NK-92 (cell line): ENCODE measurements around the gene GNAI2.
"Not testable (repeated sequence)": the region's sequence is repeated elsewhere in the genome, so short reads cannot be mapped to it uniquely, and the experiment has no call there.

Experiments
- DNase-seq: peaks from one replicate; lab custom pipeline; 2025; ENCODE audit not compliant: unreplicated experiment; lab: John Stamatoyannopoulos, UW

GNAI2 gene

GRCh38 chr3:50224639-50225038 lies 11.4 kb upstream of the GNAI2 start:
- DNase-seq = no peak

GRCh38 chr3:50226888-50227389 lies 9.1 kb upstream of the GNAI2 start:
- DNase-seq = no peak

- peak; percentile 7 for DNase-seq
Observed at GRCh38 chr3:50227390-50228183, 8.4 kb upstream of the GNAI2 start.

GRCh38 chr3:50228184-50228763 lies 7.7 kb upstream of the GNAI2 start:
- not testable (repeated sequence) for DNase-seq

DNA sequence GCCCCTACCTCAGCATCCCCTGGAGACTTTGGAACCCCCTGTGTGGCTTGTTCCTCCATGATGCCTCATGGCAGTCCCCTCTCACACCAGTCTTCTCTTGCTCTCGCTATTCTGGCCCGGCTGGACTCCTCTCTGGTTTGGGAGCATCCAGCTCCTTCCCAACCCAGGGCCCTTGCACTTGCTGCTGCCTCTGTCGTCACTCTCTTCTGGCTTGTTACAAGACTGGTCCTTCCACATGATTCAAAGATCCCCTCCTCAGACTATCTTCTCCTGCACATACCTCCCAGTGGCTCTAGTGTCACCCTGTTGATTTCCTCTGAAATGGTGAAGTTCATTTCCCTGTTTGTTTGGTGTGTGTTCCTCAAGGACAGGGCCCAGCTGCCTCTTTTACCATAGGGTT lies 6.5 kb upstream of the GNAI2 start:
- DNase-seq = no peak

DNA sequence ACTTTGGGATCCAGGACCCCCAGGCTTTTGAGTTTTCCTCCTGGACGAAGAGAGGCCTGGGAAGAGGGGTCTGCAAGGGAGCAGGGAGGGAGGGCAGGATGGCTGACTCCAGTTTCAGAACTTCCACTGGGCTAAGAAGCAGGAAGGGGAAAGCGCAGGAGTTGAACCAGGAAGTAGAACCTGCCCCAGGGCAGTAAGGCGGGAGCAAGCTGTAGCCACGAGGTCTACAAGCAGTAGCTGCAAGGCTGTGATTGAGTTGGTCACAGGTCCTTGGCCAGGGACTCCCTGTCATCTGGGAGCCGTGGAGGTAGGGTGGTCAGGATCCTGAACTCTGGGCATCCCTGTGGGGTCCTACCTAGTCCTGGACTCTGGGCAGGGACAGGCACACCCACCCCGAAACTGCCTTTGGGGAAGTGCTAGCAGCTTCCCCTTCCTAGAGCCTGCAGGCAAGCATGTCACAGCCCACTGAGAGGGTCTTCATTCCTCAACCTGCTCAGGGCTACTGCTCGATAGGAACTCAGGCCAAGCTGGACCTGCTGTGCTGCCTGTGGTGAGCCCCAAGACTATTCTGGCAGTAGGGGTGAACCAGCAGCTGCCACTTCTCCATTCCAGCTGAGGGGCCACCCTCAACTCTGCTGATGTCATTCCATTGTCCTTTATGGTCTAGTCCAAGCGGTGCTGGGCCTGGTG lies 5.8 kb upstream of the GNAI2 start:
- no peak for DNase-seq

- DNase-seq = no peak
Observed at GRCh38 chr3:50230794-50231125, 5.2 kb upstream of the GNAI2 start.

DNA sequence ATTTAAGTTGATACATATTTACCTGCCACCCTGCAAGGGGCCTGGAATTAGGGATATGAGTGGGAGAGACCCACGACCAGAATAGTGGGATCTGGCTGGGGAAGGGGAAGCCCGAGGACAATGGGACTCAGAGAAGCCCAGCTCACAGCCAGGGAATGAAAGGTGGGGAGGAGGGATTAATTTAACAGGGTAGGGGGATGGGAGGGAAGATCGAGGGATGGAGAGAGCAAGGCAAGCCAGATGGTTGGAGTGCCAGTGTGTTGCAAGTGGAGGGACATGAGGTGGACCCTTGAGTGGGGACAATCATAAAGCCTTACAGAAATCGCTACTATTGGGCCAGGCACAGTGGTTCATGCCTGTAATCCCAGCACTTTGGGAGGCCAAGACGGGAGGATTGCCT lies 4.4 kb upstream of the GNAI2 start:
- DNase-seq = no peak

DNA sequence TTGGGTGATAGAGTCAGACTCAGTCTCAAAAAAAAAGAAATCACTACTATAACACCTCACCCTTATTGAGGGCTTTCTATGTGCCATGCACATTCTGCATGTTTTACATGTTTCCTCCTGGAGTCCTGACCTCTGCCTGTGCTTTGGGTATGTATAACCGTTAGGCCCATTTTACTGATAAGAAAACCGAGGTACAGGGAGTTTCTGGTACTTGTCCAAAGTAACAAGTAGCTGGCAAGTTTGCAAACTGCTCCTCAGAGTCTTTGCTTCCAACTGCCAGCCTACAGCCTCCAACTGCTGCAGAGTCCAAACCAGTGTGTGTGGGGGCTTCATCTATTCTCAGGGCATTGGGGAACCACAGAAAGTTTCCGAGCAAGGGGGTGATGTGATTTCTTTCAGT lies 3.7 kb upstream of the GNAI2 start:
- DNase-seq = no peak

DNA sequence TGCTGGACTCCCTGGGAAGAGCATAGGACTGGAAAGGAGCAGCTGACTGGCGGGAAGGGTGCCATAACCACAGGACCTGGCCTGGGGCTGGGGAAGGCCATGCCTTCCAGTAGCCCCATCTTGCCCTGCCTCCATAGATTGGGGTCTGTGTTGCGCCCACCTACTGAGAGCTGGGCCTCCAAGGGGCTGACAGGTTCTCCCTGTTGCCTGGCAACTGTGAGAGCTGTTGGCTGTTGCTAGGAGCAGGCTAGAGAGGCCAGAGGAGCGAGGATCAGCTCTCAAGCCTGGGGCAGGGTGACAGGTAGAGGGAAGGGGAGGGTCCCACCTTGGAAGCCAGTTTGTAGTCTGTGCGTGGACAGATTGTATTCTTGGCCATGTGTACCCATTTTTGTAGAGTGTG lies 2.8 kb upstream of the GNAI2 start:
- no peak for DNase-seq

DNA sequence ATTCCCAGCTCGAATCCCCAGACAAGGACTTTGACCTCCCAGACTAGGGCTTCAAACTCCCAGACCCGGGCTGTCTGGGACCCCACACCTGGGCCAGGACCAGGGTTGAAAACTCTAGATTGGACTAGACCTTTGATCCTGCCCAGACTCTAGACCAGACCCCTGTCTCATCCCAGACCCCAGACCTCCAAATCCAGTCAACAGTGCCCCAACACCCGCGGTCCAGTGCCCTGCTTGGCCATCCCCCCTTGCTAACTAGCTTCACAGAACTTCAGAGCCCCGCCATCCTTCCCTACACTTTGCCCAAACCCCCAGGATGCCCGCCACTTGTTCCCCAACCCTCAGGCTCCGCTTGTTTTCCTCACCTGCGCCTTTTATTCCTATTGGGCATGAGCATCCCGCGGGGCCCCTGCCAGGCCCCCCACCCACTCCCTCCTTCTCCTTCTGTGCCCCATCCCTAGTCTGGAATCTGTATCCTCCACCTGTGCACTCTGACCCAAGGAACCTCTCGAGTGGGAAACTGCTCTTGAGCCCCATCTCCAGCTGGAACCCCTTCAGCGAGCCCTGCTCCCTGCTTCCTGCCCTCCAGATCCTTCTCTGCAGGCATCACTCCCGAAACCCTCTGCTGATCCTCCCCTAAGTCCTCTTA lies 604 bp downstream of the GNAI2 start:
- no peak for DNase-seq

DNA sequence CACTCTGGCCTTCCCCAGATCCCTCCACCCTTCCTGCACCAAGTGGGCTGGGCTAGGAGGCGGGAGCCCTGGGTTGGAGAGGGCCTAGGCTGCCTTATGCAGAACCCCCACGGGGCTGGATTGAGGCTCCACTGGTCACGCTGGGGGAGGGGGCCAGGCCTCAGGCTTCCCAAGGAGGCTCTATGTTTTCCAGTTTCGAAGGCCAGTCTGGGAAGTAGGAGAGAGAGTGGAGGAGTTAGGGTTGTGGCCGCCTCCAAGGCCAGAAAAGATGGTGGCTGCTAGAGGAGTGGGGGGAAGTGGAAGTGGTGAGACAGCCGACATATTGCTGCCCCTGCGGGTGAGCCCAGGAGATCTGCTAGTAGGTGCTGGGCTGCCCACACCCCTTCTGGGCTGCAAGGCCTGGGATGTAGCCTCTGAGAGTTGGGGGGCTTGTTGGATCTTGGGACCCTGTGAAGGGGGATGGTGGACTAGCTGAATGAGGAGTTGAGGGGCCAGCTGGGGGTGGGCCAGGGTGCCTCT lies 1.2 kb downstream of the GNAI2 start:
- no peak for DNase-seq

DNA sequence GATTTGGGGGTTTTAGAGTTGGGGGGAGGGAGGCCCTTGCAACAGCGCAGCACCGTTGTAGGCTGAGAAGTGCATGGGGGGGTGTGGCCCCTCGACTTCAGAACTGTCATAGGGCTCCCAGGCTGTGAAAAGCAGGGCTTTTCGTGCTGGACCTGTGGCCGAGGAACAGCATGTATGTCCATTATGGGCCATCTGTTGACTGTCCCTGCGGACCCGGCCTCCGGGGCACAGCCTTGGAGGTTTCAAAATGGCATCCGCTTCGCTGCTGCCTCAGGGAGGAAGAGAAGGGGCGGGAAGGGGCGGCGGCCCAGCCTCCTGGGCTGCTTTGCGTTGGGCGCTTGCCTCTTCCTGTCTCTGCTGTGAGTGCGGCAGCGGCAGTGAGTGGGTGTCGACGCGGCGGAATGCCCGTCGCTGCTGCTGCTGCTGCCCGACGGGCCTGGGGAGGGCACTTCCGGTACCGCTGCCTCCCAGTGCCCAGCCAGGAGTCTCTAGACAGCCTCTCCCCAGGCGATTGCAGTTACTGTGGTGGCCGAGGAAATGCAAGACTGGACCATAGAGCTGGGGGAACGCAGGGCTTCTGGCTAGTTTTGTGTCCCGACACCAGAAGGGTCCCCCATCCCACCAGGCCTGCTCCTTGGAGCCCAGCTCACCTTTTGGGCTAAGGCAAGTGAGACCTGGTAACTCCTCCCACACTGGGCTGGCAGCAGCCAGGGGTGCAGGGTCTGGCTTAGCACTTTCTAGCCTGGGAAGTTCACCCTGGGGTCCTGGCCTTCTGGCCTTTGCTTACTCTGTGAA lies 1.9 kb downstream of the GNAI2 start:
- peak; percentile 39 for DNase-seq

- no peak for DNase-seq
Observed at GRCh38 chr3:50238549-50239026, 2.6 kb downstream of the GNAI2 start.

DNA sequence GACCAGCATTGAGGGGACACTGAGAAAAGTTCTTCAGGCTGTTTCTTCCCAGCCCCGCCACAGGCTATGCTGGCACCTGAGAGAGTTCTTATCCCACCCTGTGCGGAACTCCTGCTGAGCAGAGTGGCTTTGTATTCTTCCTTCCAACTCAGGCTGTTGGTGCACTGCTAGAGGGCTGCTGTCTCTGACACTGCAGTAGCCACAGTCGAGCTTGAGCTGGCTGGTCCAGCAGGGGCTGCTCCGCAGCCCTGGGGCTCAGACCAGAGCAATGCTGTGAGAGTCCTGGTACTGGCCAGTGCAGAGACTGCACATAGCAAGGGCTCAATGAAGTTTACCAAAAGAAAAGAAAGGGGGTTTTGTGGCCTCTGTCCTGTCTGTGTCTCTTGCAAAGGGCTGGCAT lies 3.6 kb downstream of the GNAI2 start:
- DNase-seq = no peak

DNA sequence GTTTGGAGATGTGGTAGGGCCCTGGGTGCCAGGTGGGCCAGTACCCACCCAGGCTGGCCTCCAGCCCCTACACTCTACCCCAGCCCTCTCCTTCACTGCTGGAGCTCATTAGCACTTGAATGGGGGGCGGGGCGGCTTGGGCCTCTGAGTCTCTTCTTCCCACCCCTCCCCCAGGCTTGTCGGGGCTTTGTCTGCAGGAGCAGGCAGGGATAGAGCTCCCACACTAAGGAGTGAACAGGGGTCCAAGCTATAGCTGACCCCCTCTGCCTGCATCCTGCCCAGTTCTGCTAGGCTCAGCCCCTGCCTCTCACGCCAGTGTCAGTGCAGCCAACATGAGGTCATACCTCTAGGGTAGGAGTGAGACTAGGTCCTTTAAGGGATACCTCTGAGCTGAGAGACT lies 5.2 kb downstream of the GNAI2 start:
- DNase-seq = no peak

DNA sequence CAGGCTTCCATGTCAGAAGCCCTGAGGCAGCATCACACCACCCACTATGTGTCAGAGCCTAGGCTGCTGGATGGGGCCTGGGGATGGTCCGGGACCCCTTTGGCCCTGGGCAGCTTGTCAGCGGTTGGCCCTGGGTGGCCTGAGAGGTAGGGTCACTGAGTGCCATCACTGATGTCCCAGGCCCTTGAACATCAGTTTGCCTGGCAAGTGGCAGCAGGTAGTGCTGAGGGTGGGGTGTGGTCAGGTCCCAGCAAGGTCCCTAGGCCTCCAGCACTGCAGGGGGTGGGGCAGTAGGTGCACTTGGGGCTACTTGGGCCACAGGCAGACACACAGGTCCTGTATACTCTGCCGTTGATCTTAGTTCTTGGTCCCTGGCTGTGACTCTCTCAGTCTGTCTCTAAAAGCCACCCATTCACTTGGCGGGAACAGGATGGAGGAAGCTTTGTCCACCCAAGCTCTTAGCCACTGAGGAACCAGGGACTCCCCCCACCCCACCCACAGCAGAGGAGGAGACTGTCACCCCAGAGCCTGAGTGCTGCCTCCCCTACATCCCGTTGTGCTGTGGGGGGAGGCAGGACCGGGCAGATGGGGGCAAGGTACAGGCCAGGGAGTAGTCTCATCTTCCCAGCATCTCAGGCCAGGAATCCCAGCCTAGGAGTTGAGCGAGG lies 5.8 kb downstream of the GNAI2 start:
- DNase-seq = no peak

- DNase-seq = no peak
Observed at GRCh38 chr3:50242381-50242770, 6.4 kb downstream of the GNAI2 start.

- no peak for DNase-seq
Observed at GRCh38 chr3:50242851-50243542, 7.0 kb downstream of the GNAI2 start.

DNA sequence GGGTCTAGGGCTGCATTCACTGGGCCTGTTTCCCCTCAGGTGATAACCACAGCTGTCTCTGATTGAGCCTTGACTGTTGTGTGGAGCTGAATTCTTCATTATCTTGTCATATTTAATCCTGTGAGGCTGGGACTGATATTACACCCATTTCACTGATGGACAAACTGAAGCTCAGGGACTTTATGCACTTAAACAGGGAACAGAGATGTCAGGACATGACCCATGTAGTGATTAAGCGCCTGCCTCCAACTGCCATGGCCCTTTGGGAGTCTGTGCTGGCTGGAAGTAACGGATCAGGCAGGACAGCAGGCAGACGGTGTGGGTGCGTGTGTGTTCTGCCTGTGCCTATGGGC lies 7.5 kb downstream of the GNAI2 start:
- DNase-seq = no peak
